Stimulated activated naive CD8-positive, alpha-beta T cell treated with anti-CD3 and anti-CD28 coated beads, Interleukin-15, Interleukin-2, amounts not matched to agents 100 ng/mL and 50 ng/mL, for 24 hours (primary cell): Measurements from ENCODE around the gene SKOR1.

Source experiments
- H3K27ac Mint-ChIP-seq: one replicate; pipeline ENCODE4 v1.8.0; 2021; ENCODE audit warnings: mild to moderate bottlenecking, mixed read lengths
- H3K27me3 Mint-ChIP-seq: one replicate; pipeline ENCODE4 v1.8.0; 2021; ENCODE audit warnings: mixed read lengths
- H3K36me3 Mint-ChIP-seq: one replicate; pipeline ENCODE4 v1.8.0; 2021; ENCODE audit warnings: low read depth, mixed read lengths
- H3K4me1 Mint-ChIP-seq: one replicate; pipeline ENCODE4 v1.8.0; 2021; ENCODE audit warnings: low read depth, mixed read lengths
- H3K4me3 Mint-ChIP-seq: one replicate; pipeline ENCODE4 v1.8.0; 2021; ENCODE audit warnings: mild to moderate bottlenecking, mixed read lengths
- H3K9me3 Mint-ChIP-seq: one replicate; pipeline ENCODE4 v1.8.0; 2021; ENCODE audit warnings: mixed read lengths

SKOR1 gene

DNA sequence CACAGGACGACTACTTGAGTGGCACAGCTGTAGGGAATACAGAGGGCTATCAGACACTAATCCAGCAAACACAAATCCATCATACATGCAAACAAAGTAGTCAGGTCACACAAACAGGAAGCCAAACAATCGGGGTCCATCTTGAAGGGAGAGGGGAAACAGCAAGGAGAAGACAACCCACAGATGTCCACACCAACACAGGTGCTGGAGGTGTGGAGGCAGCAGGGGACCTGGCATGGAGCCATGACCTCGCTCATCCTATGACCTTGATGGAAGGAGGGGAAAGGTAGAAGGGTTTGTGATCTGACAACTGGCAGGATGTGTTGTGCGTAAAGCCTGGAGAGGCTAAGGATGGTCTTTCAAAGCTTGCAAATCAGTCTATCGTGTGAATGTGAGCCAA, 39.9 kb upstream of the SKOR1 start:
- Mint-ChIP-seq H3K36me3 (peaks cover 1% of the 10 kb centered on the region), H3K4me3 (no peak overlapping the region), H3K27me3 (no peaks in the 10 kb centered on the region), H3K27ac (no peak overlapping the region), H3K4me1 (peaks cover 36% of the 10 kb centered on the region), H3K9me3 (no peaks in the 10 kb centered on the region)

DNA sequence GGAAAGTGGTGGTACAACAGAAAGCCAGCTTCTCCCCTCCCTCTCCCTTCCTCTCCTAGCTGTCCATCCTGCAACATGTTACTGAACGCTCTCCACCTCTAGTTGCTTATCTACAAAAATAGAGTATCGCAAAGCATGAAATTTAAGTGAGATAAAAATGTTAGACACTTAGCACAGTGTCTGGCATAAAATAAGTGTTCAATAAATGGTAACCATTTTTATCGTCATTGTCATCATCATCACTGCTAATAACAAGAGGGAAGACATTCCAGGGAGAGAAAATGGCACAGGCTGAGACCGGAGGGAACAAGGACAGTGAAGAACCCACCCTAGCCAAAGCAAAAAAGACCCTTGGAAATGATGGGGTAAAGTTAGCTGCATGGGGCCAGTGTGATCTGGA, 38.7 kb upstream of the SKOR1 start:
- H3K27me3 Mint-ChIP-seq: no peaks in the 10 kb centered on the region

DNA sequence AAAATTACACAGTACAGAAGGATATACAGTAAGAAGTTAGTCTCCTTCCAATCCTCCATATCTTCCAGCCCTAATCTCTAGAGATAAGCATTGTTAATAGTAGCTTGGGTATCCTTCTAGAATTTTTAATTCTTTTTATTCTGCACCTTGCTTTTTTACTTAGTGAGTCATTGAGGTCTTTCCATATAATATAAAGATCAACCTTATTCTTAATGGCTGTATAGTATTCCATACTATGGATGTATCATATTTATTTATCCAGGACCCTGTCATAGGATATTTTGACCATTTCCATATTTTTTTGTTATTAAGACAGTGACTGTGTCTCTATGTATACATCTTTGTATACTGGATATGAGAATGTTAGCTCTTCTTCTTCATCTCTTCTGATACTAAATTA, 36.3 kb upstream of the SKOR1 start:
- H3K36me3 Mint-ChIP-seq: peaks cover 9% of the 10 kb centered on the region
- H3K4me3 Mint-ChIP-seq: no peak overlapping the region
- H3K9me3 Mint-ChIP-seq: no peaks in the 10 kb centered on the region
- H3K27me3 Mint-ChIP-seq: no peaks in the 10 kb centered on the region
- peaks cover 17% of the 10 kb centered on the region for H3K4me1 Mint-ChIP-seq
- H3K27ac Mint-ChIP-seq: no peak overlapping the region

More for the DNA sequence above, 38.7 kb upstream of the SKOR1 start:
- Mint-ChIP-seq H3K36me3 (peaks cover 5% of the 10 kb centered on the region), H3K4me3 (no peak overlapping the region), H3K4me1 (peaks cover 36% of the 10 kb centered on the region), H3K27ac (no peak overlapping the region), H3K9me3 (no peaks in the 10 kb centered on the region)

DNA sequence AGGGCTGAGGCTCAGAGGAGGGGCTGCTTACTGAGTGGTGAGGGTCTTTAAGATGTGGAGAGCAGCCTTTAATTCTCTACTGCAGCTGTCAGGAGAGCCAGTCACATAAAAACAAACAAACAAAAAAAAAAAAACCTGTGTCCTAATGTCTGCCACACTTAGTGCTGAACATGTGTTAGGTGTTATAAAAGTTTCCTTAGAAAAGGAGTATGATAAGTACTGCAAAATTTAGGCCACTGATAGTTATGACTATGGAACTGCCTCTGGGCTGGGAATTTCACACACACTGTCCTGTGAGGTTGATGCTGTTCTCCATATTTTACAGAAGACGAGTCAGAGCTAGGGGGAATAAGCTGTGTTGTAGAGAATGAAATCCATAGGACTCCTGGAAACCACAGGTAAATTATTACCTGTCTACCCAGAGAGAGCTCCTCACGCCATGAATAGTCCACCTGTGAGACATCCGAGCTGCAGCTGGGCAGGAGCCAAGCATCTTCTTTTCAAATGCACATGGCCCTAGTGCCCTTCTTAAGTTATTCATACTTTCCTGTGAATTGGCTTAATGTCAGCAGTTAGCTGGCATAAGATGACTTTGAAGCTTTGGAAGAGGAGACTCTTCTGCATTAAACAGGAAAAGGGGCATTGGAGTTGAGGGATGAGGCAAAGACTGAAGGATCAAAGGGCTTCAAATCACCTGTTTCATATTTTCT, 34.5 kb upstream of the SKOR1 start:
- Mint-ChIP-seq H3K4me3 (no peak overlapping the region), H3K9me3 (peaks cover 9% of the 10 kb centered on the region), H3K27ac (no peak overlapping the region), H3K27me3 (no peaks in the 10 kb centered on the region), H3K36me3 (peaks cover 24% of the 10 kb centered on the region), H3K4me1 (peaks cover 10% of the 10 kb centered on the region)

DNA sequence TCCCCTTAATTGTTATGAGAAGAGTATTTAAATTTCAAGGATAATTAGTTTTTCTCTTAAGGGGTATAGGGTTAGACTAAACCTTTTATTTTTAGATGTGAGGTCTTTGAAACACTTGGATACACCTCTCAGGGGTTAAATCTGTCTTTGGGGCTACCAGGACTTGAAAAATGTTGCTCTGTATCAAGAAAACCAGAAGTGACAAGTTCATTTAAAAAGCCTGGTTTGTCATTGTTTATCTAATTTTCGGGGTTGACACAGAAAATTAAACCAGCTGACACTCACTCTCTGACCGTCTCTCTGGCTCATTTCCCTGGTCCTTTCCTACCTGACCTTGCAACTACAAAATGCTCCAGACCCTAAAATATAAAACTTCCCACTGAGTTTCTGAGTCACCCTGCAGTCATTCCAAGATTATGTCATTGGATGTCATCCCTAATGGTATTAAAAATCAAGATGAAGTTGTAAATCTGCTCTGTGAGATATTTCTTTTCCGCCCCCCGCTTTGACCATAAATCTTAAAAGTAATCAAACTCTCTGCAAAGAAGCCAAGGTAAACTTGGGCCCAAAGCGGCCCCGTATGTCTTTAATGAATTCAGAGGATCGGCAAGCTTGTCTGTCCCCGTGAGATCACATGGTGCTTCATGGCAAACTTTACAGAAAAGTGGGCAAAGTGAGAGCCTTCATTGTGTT, 32.9 kb upstream of the SKOR1 start:
- Mint-ChIP-seq H3K36me3 (peaks cover 30% of the 10 kb centered on the region), H3K9me3 (peaks cover 10% of the 10 kb centered on the region), H3K4me3 (no peak overlapping the region), H3K27me3 (no peaks in the 10 kb centered on the region), H3K4me1 (peaks cover 10% of the 10 kb centered on the region), H3K27ac (no peak overlapping the region)

DNA sequence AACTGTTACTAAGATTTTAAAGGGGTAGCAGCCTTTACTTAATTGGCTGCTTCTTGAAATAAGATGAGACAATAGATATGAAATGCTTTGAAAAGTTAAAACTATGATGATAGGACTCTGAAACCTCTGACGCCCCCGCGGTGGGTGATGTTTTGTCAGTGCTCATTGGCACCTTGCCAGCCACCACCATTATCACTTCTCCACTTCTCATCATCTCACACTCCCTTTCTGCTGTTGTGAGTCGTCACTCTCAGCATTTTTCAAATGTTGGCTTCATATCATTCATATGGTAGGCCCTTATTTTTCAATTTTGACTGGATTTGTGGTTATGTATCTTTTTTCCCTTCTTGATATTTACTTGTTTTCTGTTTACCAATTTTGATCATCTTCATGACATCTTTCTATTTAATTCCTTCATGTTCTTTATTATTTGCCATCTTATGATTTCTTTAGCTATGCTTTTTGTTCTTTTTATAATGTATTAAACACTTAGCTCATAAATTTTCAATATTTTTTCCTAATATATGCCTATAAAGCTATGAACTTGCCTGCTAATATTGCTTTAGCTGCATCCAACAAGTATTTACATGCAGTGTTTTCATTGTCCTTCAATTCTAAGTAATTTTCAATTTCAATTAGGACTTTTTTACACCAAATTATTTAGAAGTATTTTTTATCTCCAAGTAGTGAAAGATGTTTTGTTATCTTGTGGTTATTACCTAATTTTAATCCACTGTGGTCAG, 30.3 kb upstream of the SKOR1 start:
- Mint-ChIP-seq H3K27ac (no peak overlapping the region), H3K4me3 (no peak overlapping the region), H3K9me3 (peaks cover 10% of the 10 kb centered on the region)

DNA sequence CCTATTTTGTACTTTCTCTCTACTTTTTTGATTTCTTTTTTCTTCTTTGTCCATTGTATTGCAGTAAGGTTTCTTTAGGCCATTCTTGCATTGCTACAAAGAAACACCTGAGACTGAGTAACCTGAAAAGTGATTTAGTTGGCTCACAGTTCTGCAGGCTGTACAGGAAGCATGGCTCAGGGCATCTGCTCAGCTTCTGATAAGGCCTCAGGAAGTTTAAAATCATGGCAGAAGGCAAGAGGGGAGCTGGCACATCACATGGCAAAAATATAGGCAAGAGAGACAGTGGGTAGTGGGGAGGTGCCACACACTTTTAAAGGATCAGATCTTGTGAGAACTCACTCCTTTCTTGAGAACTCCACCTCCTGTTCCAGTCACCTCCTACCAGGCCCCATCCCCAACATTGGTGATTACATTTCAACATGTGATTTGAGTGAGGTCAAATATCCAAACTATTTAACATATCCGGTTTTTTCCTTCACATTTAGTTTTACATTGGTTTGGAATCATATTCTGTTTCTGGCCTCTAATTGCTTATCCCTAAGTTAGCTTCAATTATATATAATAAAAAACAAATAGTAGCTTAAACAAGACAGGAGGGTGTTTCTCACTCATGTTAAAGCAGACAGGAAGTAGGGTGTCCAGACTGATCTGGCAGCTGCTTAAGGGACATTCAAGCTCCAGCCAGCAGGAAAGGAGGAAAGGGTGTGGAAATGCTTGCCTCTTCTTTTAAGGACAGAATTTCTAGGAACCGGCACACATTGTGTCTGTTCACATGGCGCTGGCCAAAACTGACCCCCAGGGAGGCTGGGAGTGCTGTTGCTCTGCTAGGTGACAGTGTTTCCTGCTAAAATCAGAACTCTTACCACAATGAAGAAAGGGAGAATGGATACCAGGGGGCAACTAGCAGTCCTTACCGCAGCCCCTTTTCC, 28.8 kb upstream of the SKOR1 start:
- Mint-ChIP-seq H3K9me3 (peaks cover 10% of the 10 kb centered on the region), H3K36me3 (peaks cover 25% of the 10 kb centered on the region), H3K4me3 (no peak overlapping the region), H3K4me1 (peaks cover 10% of the 10 kb centered on the region), H3K27ac (no peak overlapping the region), H3K27me3 (no peaks in the 10 kb centered on the region)

More for the DNA sequence above, 30.3 kb upstream of the SKOR1 start:
- Mint-ChIP-seq H3K4me1 (peaks cover 10% of the 10 kb centered on the region), H3K36me3 (peaks cover 30% of the 10 kb centered on the region), H3K27me3 (no peaks in the 10 kb centered on the region)

DNA sequence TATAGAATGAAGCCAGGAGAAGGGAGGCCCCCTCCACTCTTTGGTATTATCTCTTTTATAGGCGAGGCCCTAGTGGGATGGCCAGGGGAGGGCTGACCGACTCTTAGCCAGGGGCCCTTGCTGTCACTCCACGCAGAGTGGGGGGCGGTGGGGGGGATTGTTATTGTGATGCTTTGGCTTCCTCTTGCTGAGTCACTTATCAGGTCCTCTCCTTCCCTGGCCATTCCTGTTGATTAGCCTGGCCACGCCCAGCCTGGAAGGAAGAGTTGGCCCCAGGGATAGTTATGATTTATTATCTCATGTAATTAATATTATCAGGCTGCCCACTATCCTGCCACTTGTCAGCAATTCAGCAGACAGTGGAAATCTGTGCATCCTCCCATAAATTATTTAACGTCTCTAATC, 25.5 kb upstream of the SKOR1 start:
- no peak overlapping the region for H3K27ac Mint-ChIP-seq
- H3K36me3 Mint-ChIP-seq: peaks cover 16% of the 10 kb centered on the region
- no peak overlapping the region for H3K4me3 Mint-ChIP-seq
- peaks cover 10% of the 10 kb centered on the region for H3K9me3 Mint-ChIP-seq
- no peaks in the 10 kb centered on the region for H3K27me3 Mint-ChIP-seq
- peaks cover 4% of the 10 kb centered on the region for H3K4me1 Mint-ChIP-seq

DNA sequence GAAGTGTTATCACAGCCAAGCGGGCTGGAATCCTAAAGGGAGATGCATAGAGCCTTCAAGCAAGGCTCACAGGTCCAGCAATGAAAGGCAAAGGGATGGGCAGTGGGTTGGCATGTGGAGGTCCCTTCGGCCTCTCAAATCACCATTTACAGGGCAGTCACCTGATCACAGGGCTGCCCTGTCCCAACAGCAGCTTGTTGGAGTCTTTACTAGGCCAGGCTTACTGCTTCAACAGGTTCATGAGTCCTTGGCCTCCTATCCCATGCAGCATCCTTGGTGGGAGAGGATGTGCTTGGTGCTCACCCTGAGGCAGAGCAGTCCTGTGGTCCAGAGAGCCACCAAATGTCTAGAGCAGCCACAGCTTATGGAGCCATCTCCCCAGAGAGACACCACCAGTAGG, 24.2 kb upstream of the SKOR1 start:
- no peak overlapping the region for H3K27ac Mint-ChIP-seq
- no peak overlapping the region for H3K4me3 Mint-ChIP-seq
- peaks cover 3% of the 10 kb centered on the region for H3K36me3 Mint-ChIP-seq
- H3K27me3 Mint-ChIP-seq: no peaks in the 10 kb centered on the region
- H3K4me1 Mint-ChIP-seq: no peaks in the 10 kb centered on the region
- H3K9me3 Mint-ChIP-seq: no peaks in the 10 kb centered on the region

DNA sequence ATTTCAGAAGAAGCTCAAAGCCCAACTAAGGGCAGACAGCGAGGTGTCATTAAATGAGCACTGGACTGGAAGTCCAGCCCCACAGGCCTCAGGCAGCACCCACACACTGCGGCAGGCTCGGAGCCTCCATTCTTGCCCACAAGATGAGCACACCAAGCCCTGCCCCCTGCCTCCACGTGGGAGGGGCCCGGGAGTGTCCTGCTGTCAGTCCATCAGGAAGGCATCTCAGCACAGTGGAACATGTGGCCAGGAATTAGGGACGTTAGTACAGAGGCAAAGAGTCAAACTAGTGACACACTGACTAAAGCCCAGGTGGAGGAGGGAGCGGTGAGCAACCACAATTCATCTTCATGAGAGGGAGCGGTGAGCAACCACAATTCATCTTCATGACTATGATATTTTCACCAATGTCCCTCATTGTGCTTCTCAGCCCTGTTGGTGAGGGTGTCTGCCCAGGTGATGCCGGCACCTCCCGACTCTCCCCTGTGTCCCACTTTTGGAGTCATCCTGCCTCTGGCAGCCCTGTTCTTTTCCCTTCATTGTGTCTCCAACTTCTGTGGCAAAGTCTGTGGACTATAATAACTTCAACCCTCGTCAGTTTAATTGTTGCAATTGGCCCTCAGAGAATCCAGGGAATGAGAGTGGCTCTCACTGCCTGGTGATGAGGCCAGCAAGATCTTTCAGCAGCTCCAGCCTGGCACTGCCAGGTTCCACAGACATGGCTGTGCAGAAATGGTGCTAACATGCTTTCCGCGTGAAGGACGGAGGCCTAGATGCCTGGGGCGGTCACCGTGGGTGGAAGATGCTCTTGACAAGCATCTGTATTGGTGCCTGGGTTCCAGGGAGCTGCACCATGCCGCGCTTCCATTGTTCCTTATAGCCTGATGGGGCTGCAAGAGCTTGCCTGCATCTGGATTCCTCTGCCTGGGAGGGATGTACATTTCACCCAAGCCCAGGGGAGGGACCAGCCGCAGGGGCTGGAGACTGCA, 23.1 kb upstream of the SKOR1 start:
- H3K4me3 Mint-ChIP-seq: no peak overlapping the region
- H3K27ac Mint-ChIP-seq: no peak overlapping the region
- no peaks in the 10 kb centered on the region for H3K27me3 Mint-ChIP-seq
- no peaks in the 10 kb centered on the region for H3K36me3 Mint-ChIP-seq
- no peaks in the 10 kb centered on the region for H3K4me1 Mint-ChIP-seq
- H3K9me3 Mint-ChIP-seq: no peaks in the 10 kb centered on the region

DNA sequence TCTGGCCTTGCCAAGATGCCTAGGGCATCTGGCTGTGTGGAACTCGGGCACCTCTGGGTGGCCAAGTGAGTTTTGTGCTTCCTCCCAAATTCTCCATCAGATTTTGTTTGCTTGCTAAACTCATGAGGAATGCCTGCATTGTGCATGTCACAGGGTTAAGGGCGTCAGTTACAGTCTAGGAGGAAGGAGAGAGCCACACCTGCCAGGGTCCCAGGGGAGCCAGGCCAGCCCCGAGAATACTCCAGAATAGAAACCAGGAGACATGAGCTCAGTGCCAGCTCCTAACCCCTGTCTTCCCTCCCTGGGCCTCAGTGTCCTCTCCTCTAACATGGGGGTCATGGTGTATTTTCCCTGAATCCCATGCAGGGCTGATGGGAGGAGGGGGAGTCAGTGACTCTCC, 22.0 kb upstream of the SKOR1 start:
- Mint-ChIP-seq H3K27me3 (no peaks in the 10 kb centered on the region), H3K36me3 (peaks cover 4% of the 10 kb centered on the region), H3K4me1 (no peaks in the 10 kb centered on the region), H3K27ac (no peak overlapping the region), H3K9me3 (no peaks in the 10 kb centered on the region), H3K4me3 (no peak overlapping the region)

DNA sequence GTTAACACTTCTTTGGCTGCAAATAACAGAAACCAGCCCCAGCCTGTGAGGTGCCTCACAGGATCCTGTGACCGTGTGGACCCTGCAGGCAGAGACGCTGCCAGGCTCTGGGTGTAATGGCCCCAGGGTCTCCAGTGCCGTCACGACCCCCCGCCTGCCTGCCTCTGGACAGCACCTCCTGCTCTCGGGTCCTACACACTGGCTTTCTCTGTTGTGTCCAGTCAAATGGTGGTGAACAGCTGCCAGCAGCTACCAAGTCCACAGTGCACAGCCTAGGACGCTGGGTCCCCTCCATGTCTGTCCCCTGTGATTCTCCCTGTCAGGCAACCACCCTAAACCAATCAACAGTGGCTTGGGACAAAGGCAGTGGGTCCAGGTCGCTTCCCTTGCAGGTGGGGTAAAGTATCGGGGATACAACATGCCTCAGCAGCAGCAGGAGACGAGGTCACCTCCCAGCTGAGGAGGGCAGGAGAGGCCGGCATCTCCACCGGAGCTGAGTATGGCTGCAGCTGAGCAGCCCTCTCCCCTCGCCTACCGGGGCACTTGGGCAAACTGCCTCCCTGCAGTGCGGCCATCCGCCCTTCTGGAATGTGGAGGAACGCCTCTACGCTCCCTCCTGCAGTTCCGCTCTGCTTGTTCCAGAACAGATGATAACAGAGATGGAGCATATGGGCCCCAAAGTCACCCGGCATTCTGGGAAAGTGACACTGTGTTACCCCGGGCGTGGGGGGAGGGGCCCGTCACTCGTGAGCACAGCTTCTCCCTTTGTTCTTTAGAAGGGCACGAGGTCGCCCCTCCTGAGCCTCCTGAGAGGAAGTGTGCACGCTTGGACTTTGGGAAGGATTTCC, 21.1 kb upstream of the SKOR1 start:
- Mint-ChIP-seq H3K27me3 (no peaks in the 10 kb centered on the region), H3K27ac (no peak overlapping the region), H3K4me3 (no peak overlapping the region)

More for the DNA sequence above, 21.1 kb upstream of the SKOR1 start:
- Mint-ChIP-seq H3K4me1 (no peaks in the 10 kb centered on the region), H3K9me3 (no peaks in the 10 kb centered on the region), H3K36me3 (peaks cover 9% of the 10 kb centered on the region)
